Neural crest cell (in vitro differentiated cells): ENCODE measurements around the gene HNF4A. TPM values are rescaled to one million over a fixed set of nuclear protein-coding genes. Genes with fewer than 3 reads are reported as not detected.

Experiments used
- DNase-seq: peaks from one replicate; pipeline ENCODE4 v3.0.0; 2021; ENCODE audit warnings: low read depth, mixed read lengths, low spot score
- H3K27ac Mint-ChIP-seq: one replicate; pipeline ENCODE4 v1.8.0; 2021; ENCODE audit warnings: mild to moderate bottlenecking, mixed read lengths; ENCODE audit not compliant: unreplicated experiment
- H3K27me3 Mint-ChIP-seq: 2 replicates; pipeline ENCODE4 v1.8.0; 2021; ENCODE audit warnings: low read depth, mild to moderate bottlenecking, mixed read lengths
- H3K36me3 Mint-ChIP-seq: 2 replicates; pipeline ENCODE4 v1.8.0; 2021; ENCODE audit warnings: low read depth, mild to moderate bottlenecking, mixed read lengths
- H3K4me1 Mint-ChIP-seq: 2 replicates; pipeline ENCODE4 v1.8.0; 2021; ENCODE audit warnings: mixed read lengths
- H3K4me3 Mint-ChIP-seq: one replicate; pipeline ENCODE4 v1.8.0; 2021; ENCODE audit warnings: mild to moderate bottlenecking, mixed read lengths
- H3K9me3 Mint-ChIP-seq: 2 replicates; pipeline ENCODE4 v1.8.0; 2021; ENCODE audit warnings: mixed read lengths
- total RNA-seq: library from RNA; stranded (reverse); gene quantifications from 2 replicates; pipeline ENCODE4 v1.2.1, GENCODE V29; 2021
- TF ChIP-seq, protein P1 (sequence below): fragments of 200-600 bp; sonication (generic); conservative IDR thresholded peaks from 2 replicates; pipeline ENCODE4 v1.5.0; 2021; ENCODE audit warnings: antibody characterized with exemption, mild to moderate bottlenecking

The HNF4A gene
- total RNA-seq, 1 donor from 2014 or later = not detected

DNA sequence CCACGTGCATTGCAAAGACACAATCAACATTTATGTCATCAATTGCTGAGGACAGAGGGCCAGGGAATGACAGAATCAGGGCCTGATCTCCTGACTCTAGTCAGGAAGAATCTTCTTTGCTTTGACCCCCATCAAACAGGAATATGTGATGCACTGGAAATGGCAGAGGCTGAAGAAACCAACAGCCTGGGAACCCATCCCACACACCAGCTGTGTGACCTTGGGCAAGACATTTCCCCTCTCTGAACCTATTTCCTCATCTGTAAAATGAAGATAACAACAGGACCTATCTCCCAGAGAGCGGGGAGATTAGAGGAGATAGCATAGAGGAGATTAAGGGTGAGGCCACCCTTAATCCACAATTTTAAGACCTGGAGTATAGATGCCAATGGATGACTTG is 1.5 kb downstream of the HNF4A start:
- H3K9me3 Mint-ChIP-seq = peaks cover 3% of the 10 kb centered on the region
- TF ChIP-seq, protein P1, sequence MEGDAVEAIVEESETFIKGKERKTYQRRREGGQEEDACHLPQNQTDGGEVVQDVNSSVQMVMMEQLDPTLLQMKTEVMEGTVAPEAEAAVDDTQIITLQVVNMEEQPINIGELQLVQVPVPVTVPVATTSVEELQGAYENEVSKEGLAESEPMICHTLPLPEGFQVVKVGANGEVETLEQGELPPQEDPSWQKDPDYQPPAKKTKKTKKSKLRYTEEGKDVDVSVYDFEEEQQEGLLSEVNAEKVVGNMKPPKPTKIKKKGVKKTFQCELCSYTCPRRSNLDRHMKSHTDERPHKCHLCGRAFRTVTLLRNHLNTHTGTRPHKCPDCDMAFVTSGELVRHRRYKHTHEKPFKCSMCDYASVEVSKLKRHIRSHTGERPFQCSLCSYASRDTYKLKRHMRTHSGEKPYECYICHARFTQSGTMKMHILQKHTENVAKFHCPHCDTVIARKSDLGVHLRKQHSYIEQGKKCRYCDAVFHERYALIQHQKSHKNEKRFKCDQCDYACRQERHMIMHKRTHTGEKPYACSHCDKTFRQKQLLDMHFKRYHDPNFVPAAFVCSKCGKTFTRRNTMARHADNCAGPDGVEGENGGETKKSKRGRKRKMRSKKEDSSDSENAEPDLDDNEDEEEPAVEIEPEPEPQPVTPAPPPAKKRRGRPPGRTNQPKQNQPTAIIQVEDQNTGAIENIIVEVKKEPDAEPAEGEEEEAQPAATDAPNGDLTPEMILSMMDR = no peak
- no peak for DNase-seq
- no peaks in the 10 kb centered on the region for H3K36me3 Mint-ChIP-seq
- H3K4me1 Mint-ChIP-seq = peaks cover 25% of the 10 kb centered on the region
- H3K4me3 Mint-ChIP-seq = no peak overlapping the region
- no peak overlapping the region for H3K27ac Mint-ChIP-seq
- no peaks in the 10 kb centered on the region for H3K27me3 Mint-ChIP-seq

DNA sequence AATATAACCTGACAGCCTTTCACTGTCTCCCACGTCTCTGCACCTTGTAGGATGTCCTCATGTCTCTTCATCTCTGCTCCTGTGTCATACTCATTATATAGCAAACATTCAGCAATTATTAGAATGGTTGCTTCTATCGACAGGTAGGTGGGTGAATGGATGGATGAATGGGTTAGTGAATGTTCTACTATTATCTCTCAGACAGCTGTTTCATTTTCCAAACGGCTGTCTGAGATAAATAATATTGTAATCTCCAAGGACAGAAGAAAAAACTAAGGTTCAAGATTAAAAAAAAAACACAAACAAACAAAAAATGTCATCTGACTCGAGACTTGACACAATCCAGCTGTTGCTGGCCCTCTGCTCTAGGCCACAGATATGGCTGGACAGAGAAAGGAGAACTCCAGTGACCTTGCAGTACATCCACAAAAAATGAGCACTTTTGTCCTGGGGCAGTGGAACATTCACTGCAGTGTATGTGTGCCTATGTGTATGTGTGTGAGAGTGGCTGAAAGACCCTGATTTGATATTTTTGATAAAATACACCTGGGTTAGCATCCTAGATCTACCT is 2.1 kb downstream of the HNF4A start:
- Mint-ChIP-seq H3K36me3 (no peaks in the 10 kb centered on the region), H3K4me1 (peaks cover 19% of the 10 kb centered on the region), H3K27ac (no peak overlapping the region), H3K9me3 (peaks cover 3% of the 10 kb centered on the region), H3K4me3 (no peak overlapping the region), H3K27me3 (no peaks in the 10 kb centered on the region)
- TF ChIP-seq, protein P1 = no peak
- DNase-seq = no peak

DNA sequence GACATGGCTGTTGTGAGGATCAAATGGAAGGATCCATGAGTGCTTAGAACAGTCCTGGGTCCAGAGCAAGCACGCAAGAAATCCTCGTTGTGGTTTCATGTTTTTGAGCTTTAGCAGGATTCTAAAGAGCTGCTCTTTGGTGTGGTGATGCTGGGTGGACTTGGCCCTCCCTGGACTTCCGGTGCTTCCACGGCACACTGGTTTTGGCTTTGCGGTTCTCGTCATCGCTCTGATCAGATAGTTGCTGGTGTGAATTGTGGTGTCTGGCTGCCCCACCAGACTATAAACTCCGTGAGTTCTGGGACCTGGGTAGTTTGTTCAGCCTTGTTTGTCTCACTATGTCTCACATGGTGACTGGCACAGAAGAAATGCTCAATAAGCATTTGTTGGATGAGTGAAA is 3.3 kb downstream of the HNF4A start:
- peaks cover 19% of the 10 kb centered on the region for H3K4me1 Mint-ChIP-seq
- H3K27ac Mint-ChIP-seq = no peak overlapping the region
- no peak for DNase-seq
- H3K9me3 Mint-ChIP-seq = peaks cover 3% of the 10 kb centered on the region
- H3K36me3 Mint-ChIP-seq = no peaks in the 10 kb centered on the region
- H3K27me3 Mint-ChIP-seq = no peaks in the 10 kb centered on the region
- H3K4me3 Mint-ChIP-seq = no peak overlapping the region
- TF ChIP-seq, protein P1 = no peak

DNA sequence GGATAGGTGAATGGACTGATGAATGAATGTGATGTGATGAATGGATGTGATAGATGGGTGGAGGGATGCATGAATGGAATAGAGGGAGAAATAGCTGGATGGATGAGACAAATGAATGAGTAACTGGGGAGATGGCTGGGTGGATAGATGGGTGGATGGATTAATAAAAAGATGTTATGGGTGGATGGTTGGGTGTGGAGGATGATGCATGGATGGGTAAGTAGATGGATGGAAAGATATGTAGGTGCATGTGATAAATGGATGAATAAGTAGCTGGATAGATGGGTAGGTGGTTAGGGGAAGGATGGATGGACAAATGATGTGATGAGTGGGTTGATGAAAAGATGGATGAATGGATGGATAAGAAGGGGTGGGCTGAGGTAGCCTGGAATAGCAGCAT is 4.7 kb downstream of the HNF4A start:
- H3K4me3 Mint-ChIP-seq = no peak overlapping the region
- H3K27ac Mint-ChIP-seq = no peak overlapping the region
- peaks cover 3% of the 10 kb centered on the region for H3K9me3 Mint-ChIP-seq
- no peaks in the 10 kb centered on the region for H3K36me3 Mint-ChIP-seq
- TF ChIP-seq, protein P1 = no peak
- peaks cover 19% of the 10 kb centered on the region for H3K4me1 Mint-ChIP-seq
- H3K27me3 Mint-ChIP-seq = no peaks in the 10 kb centered on the region
- no peak for DNase-seq

DNA sequence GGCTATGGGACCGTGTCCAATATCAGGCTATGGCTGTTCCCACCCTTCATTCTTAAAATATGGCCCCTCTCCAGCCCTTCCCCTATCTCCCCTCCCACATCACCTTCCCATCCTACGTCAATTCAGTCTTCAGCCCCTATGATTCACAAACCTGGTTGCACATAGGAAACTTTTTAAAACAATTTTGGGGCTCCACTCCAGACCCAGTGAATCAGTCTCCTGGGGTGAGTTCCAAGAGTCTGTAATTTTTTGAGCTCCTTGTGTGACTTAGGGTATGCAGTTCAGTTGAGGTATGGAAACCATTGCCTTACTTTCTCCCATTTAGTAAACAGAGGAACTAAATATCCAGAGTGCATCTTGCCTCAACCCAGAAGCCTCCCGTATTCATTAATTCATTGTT is 5.5 kb downstream of the HNF4A start:
- H3K27me3 Mint-ChIP-seq = no peaks in the 10 kb centered on the region

More for the DNA sequence above, 5.5 kb downstream of the HNF4A start:
- Mint-ChIP-seq H3K9me3 (peaks cover 3% of the 10 kb centered on the region), H3K36me3 (no peaks in the 10 kb centered on the region), H3K4me3 (no peak overlapping the region), H3K4me1 (peaks cover 17% of the 10 kb centered on the region), H3K27ac (no peak overlapping the region)
- DNase-seq = no peak
- TF ChIP-seq, protein P1 = no peak
